ENCODE measurements around the gene XBP1. TPM values are rescaled to one million over a fixed set of nuclear protein-coding genes. Genes with fewer than 3 reads are reported as not detected.

The XBP1 gene
- polyA plus RNA-seq, 1 of the 3 experiments (the other 2 are of a cell fraction): 55.6 TPM

DNA sequence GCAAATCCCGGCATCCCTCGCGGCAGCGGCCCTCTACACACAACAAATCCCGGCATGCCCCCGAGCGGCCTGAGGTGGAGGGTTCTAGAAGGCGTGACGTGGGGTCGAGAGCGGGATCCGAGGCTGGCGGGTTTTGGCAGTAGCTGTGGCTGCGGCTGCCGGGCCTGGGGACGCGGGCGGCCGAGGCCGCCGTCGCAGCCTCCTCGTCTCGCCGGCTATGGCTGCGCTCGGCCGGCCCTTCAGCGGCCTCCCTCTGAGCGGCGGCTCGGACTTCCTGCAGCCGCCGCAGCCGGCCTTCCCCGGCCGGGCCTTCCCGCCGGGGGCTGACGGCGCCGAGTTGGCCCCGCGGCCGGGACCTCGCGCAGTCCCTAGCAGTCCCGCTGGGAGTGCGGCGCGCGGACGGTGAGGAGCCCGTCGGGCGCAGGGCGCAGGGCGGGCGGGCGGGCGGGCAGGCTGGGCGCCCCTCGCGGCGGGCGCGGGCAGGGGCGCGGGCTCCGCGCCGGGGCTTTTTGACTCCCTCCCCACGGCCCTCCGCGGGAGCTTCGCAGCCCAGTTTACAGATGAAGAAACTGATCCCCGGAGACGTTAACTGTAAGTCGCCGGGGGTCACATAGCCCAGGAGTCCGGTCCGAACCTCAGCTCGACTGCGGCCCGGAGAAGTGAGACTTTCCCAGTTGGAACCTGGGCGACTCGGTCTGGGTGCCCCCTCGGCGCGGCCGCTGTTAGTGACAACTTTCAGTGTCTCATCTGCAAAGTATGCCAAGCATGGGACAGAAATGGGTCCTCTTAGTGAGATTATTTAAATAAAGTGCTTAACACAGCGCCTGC, 27.5 kb downstream of the XBP1 start, which contains the start of gene CCDC117 (continued):
- TF ChIP-seq GABPA (IDR thresholded peaks at IDR 0.05; ENCODE audit: low read depth) (peak; percentile 24; the same call in 1 of the 2 replicates), FOXM1 (IDR thresholded peaks at IDR 0.05; ENCODE audit: low read depth) (no peak), RCOR1 (IDR thresholded peaks at IDR 0.05; ENCODE audit: low read length) (no peak), RAD21 (IDR thresholded peaks at IDR 0.05; ENCODE audit: low read length) (no peak), FOXJ3 (CRISPR knock-in tag; IDR thresholded peaks at IDR 0.05) (peak; percentile 77; the same call in 1 of the 2 replicates), JUND (IDR thresholded peaks at IDR 0.05) (no peak), ZBTB33 (IDR thresholded peaks at IDR 0.05; ENCODE audit: borderline replicate concordance, low read depth) (peak; percentile 68; the same call in 1 of the 2 replicates), TCF12 (IDR thresholded peaks at IDR 0.05) (no peak; the same call in 1 of the 2 replicates)
- TF ChIP-seq, protein P1, sequence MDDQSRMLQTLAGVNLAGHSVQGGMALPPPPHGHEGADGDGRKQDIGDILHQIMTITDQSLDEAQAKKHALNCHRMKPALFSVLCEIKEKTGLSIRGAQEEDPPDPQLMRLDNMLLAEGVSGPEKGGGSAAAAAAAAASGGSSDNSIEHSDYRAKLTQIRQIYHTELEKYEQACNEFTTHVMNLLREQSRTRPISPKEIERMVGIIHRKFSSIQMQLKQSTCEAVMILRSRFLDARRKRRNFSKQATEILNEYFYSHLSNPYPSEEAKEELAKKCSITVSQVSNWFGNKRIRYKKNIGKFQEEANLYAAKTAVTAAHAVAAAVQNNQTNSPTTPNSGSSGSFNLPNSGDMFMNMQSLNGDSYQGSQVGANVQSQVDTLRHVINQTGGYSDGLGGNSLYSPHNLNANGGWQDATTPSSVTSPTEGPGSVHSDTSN (IDR thresholded peaks at IDR 0.05): no peak; the same call in 1 of the 2 replicates
- TF ChIP-seq, protein P2, sequence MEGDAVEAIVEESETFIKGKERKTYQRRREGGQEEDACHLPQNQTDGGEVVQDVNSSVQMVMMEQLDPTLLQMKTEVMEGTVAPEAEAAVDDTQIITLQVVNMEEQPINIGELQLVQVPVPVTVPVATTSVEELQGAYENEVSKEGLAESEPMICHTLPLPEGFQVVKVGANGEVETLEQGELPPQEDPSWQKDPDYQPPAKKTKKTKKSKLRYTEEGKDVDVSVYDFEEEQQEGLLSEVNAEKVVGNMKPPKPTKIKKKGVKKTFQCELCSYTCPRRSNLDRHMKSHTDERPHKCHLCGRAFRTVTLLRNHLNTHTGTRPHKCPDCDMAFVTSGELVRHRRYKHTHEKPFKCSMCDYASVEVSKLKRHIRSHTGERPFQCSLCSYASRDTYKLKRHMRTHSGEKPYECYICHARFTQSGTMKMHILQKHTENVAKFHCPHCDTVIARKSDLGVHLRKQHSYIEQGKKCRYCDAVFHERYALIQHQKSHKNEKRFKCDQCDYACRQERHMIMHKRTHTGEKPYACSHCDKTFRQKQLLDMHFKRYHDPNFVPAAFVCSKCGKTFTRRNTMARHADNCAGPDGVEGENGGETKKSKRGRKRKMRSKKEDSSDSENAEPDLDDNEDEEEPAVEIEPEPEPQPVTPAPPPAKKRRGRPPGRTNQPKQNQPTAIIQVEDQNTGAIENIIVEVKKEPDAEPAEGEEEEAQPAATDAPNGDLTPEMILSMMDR (IDR thresholded peaks at IDR 0.05): no peak; the same call in 1 of the 2 replicates

GRCh38 chr22:28771195-28771791, 29.1 kb downstream of the XBP1 start:
- Histone ChIP-seq H3K4me2 (no peak overlapping the region), H3F3A (replicated peaks; ENCODE audit: insufficient read depth) (peaks cover 7% of the 10 kb centered on the region), H3K36me3 (replicated peaks in 1 of 2; ENCODE audit: control insufficient read depth in 1 of 2, insufficient read depth in 2 of 2, low read length in 1 of 2) (peaks cover 0 to 19% of the 10 kb centered on the region in 2 experiments), H2AFZ (ENCODE audit: low read depth) (no peak overlapping the region), H3K79me2 (ENCODE audit: insufficient read depth) (peaks cover 33% of the 10 kb centered on the region), H3K9me3 (no peaks in the 10 kb centered on the region), H3K9me2 (no peaks in the 10 kb centered on the region), H3K4me3 (ENCODE audit: low read depth in 2 of 2, low read length in 1 of 2) (no peak overlapping the region), H3K4me1 (ENCODE audit: control insufficient read depth in 1 of 2, insufficient read depth in 2 of 2, low read depth in 1 of 2, low read length in 1 of 2) (no peaks in the 10 kb centered on the region), H3K27me3 (ENCODE audit: insufficient read depth) (no peaks in the 10 kb centered on the region), H3K27ac (ENCODE audit: low read depth in 2 of 2, low read length in 1 of 2) (no peak overlapping the region), H3K9ac (no peak overlapping the region), H4K20me1 (ENCODE audit: insufficient read depth) (no peaks in the 10 kb centered on the region)
- CTCF ChIA-PET: interaction anchor here (2.0 to 3.2 kb wide), 3 partner anchors 28 to 170 kb away, joined by 7 to 17 read pairs (median 9); partner anchors contain the start of gene XBP1
- WGBS (ENCODE audit: low lambda C conversion rate): 73% methylated on average over 5 of the region's 5 CpGs
- POLR2A ChIA-PET: no interaction called here
- DNase-seq: no peak
- TF ChIP-seq, protein P3, sequence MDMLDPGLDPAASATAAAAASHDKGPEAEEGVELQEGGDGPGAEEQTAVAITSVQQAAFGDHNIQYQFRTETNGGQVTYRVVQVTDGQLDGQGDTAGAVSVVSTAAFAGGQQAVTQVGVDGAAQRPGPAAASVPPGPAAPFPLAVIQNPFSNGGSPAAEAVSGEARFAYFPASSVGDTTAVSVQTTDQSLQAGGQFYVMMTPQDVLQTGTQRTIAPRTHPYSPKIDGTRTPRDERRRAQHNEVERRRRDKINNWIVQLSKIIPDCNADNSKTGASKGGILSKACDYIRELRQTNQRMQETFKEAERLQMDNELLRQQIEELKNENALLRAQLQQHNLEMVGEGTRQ (IDR thresholded peaks at IDR 0.05; ENCODE audit: borderline replicate concordance, low read depth, low read length): no peak
- TF ChIP-seq RXRA (IDR thresholded peaks at IDR 0.05; ENCODE audit: borderline replicate concordance, low read depth): no peak
- TF ChIP-seq ELF1 (IDR thresholded peaks at IDR 0.05): no peak
- no peak for TF ChIP-seq TEAD4 (IDR thresholded peaks at IDR 0.05; ENCODE audit: borderline replicate concordance, insufficient read depth)
- TF ChIP-seq REST (IDR thresholded peaks at IDR 0.05; ENCODE audit: low read depth, low read length): no peak
- TF ChIP-seq EZH2phosphoT487 (IDR thresholded peaks at IDR 0.05; ENCODE audit: borderline replicate concordance, low read depth): no peak
- TF ChIP-seq SIN3A (IDR thresholded peaks at IDR 0.05; ENCODE audit: borderline replicate concordance, low read depth, low read length): no peak
- TF ChIP-seq ZBTB33 (IDR thresholded peaks at IDR 0.05; ENCODE audit: borderline replicate concordance, low read depth): no peak
